SK-N-MC (cell line): ENCODE results near the gene DGUOK.

Source experiments
- DNase-seq: peaks from one replicate; pipeline ENCODE4 v3.0.0-alpha.2; 2011; ENCODE audit warnings: low read depth, low spot score
- H3K27ac ChIP-seq: fragments of 200-600 bp; sonication (generic); 2 replicates; pipeline ENCODE4 v1.5.1; 2016; ENCODE audit warnings: mixed run types
- H3K36me3 ChIP-seq: fragments of 200-600 bp; sonication (generic); 2 replicates; pipeline ENCODE4 v1.6.1; 2017; ENCODE audit warnings: antibody characterized with exemption, low read length, mixed read lengths; ENCODE audit not compliant: insufficient read depth
- H3K4me3 ChIP-seq: fragments of 200-600 bp; sonication (generic); 2 replicates; pipeline ENCODE4 v1.5.1; 2016
- H3K9ac ChIP-seq: fragments of 200-600 bp; sonication (generic); 2 replicates; pipeline ENCODE4 v1.8.0; 2017; ENCODE audit warnings: mixed run types, mixed read lengths; ENCODE audit not compliant: insufficient read length
- H3K9me3 ChIP-seq: fragments of 200-600 bp; sonication (generic); 2 replicates; pipeline ENCODE4 v1.6.1; 2017; ENCODE audit warnings: low read depth, mild to moderate bottlenecking, antibody characterized with exemption, low read length, moderate library complexity, mixed read lengths
- EZH2 ChIP-seq: fragments of 200-600 bp; sonication (generic); IDR thresholded peaks from one replicate; pipeline ENCODE4 v1.6.1; 2017; ENCODE audit warnings: antibody characterized with exemption
- FOXP2 ChIP-seq: optimal IDR thresholded peaks from 2 replicates; pipeline ENCODE3; 2011; ENCODE audit warnings: mild to moderate bottlenecking, moderate library complexity; ENCODE audit not compliant: insufficient read depth; ENCODE audit errors: extremely low read length, control extremely low read depth
- POLR2AphosphoS5 ChIP-seq: IDR thresholded peaks from 2 replicates; pipeline ENCODE4 v1.6.1; 2012; ENCODE audit warnings: mild to moderate bottlenecking, low read depth, low read length, borderline replicate concordance

The DGUOK gene

DNA sequence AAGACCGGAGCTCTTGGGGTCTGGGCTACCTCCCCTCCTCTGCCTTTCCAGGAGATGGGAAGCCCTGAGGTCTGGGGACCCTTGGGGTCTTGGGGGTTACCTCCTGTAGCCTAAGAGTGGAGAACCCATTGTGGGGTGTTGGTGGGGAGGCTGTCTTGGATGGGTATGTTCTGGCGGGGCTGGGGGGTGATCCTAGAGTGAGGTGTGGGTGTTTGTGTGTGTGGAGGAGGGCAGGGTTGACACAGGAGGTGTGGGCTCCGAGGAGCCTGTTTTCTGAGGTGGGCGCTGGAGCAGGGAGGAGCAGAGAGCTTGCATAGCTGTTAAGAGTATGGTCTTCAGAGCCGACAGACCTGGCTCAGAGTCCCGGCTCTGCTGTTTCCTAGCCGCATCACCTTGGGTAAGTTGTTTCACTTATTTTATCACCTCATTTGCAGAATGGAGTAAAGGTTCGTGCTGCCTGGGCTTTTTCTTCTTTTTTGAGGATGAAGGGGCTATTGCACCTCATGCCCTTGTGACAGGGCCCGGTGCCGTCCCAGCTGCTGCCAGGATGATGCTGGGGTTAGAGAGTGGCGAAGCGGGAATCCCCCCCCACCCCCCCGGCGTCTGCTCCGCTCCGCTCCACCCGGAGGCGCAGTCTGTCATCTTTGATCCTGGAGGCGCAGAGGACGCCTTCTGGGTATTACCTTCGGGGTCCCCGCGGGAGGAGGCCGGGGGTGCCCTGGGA is 75.3 kb downstream of the DGUOK start:
- DNase-seq, result no peak
- Histone ChIP-seq H3K27ac (no peak overlapping the region), H3K9me3 (no peaks in the 10 kb centered on the region), H3K36me3 (no peaks in the 10 kb centered on the region; the same call in 1 of the 2 replicates), H3K4me3 (peak overlapping the region; percentile 89), H3K9ac (no peak overlapping the region)
- TF ChIP-seq EZH2 (no peak), FOXP2 (no peak), POLR2AphosphoS5 (no peak)

DNA sequence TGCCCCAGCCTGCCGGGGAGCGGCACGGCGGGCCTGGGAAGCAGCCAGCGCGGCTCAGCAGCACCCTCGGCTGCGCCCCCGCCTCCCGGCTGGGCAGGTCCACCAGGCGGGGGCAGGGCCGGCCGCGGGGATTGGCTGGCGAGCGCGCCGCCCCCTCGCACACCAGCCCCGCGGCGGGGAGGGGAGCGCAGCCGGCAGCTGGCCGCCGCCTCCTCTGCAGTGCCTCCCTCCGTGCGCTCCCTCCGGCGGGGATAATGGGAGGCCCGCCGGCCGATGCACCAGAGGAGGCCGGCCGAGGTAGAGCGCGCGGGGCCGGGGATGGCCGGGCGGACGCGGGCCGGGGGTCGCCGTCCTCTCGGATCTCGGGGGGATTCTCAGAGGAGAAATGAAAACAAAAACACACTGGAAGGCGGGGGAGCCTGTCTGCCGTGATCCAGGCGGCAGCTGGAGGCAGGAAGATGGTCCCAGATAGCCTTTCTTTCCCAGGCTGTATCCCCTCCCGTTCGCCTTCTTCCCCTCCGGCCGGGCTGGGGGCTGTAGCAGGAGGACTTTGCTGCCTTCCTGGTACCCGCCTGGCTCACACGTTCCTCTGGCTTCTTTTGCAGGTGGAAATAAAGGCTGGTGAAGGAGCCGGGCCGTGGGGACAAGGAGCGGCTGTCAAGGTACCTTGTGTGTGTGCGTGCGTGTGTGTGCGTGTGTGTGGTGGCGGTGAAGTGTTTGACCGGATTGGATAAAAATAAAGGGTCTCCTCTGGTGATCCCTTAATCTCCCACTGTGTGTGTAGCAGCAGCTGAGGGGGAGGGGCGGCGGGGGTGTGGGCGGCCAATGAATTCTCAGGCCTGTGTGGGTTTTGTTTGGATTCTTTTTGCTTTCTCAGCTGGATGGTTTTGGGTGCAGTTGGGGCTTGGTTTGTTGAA is 76.1 kb downstream of the DGUOK start:
- Histone ChIP-seq H3K27ac (no peak overlapping the region; the same call in 1 of the 2 replicates), H3K36me3 (no peaks in the 10 kb centered on the region; the same call in 1 of the 2 replicates), H3K9ac (no peak overlapping the region), H3K4me3 (peak overlapping the region; percentile 89), H3K9me3 (no peaks in the 10 kb centered on the region)
- DNase-seq, result no peak
- TF ChIP-seq FOXP2 (no peak), POLR2AphosphoS5 (peak; percentile 24; the same call in 1 of the 2 replicates)

- TF ChIP-seq EZH2, result no peak
- no peak for TF ChIP-seq POLR2AphosphoS5
- no peak for TF ChIP-seq FOXP2
- H3K36me3 ChIP-seq, result no peaks in the 10 kb centered on the region; the same call in 1 of the 2 replicates
- peak overlapping the region; percentile 51; the same call in 1 of the 2 replicates for H3K27ac ChIP-seq
- H3K9me3 ChIP-seq, result no peaks in the 10 kb centered on the region
- peak overlapping the region; percentile 14 for H3K9ac ChIP-seq
- no peak for DNase-seq
- peak overlapping the region; percentile 89 for H3K4me3 ChIP-seq
These were observed 77.0 kb downstream of the DGUOK start for GRCh38 chr2:74003494-74004211.

DNA sequence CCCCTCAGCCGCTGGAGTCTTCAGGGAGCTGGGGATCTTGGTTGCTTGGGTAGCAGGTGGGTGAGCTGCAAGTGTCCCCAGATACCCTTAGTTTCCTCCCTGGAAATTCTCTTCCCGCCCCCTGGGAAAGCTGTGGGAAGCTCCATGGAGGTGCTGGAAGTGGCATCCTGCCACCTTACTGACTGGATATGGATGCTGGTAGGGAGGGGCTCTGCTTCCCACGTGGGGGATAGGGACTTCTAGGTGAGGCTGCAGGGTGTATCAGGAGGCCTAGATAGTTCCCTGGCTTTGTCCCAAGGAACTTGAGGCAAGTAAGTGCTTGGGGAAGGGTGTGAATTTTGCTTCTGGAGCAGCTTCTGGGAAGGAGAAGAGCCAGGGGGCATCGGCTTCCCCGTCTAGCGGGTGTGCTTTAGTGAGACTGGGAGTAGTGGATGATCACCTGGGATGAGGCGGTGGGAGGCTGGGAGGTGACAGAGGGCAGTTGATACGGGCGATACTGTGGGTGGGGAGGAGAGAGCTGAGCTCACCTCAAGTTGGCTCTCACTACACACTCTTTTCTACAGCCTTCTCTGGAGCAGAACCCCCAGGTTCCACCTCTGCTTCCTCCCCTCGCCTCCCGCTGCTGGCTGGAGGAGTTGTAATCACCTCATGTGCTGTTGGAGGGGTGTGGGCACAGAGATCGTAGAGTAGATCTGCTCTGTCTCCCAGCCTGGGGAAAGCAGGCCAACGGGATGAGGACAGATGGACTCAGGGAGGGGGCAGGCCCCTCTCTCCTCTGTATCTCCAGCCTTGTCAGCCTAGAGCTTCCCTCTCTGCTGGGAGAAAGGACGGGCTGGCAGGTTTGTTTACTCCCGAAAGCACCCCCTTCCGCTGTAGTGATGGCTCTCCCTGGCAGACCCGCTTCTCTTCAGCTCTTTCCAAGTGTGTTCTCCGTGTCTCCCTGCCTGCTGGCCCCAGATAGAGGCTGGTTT is 77.8 kb downstream of the DGUOK start:
- TF ChIP-seq EZH2 (no peak), POLR2AphosphoS5 (no peak), FOXP2 (no peak)
- Histone ChIP-seq H3K4me3 (peak overlapping the region; percentile 50; the same call in 1 of the 2 replicates), H3K9me3 (no peaks in the 10 kb centered on the region), H3K36me3 (no peaks in the 10 kb centered on the region; the same call in 1 of the 2 replicates), H3K9ac (peak overlapping the region; percentile 14), H3K27ac (peak overlapping the region; percentile 51; the same call in 1 of the 2 replicates)
- DNase-seq, result no peak

- TF ChIP-seq FOXP2 (no peak), POLR2AphosphoS5 (no peak), EZH2 (no peak)
- Histone ChIP-seq H3K9ac (no peak overlapping the region), H3K9me3 (no peaks in the 10 kb centered on the region), H3K36me3 (peaks cover 3% of the 10 kb centered on the region; the same call in 1 of the 2 replicates), H3K27ac (no peak overlapping the region), H3K4me3 (no peak overlapping the region)
- no peak for DNase-seq
These were observed 79.1 kb downstream of the DGUOK start for GRCh38 chr2:74005786-74006185.

GRCh38 chr2:74006459-74006858 is 79.8 kb downstream of the DGUOK start:
- H3K36me3 ChIP-seq, result peaks cover 3% of the 10 kb centered on the region; the same call in 1 of the 2 replicates
- 0 out of 2 replicates have a peak overlapping the region, but pooled peaks have one; percentile 26 for H3K27ac ChIP-seq
- no peak overlapping the region for H3K9ac ChIP-seq
- H3K4me3 ChIP-seq, result peak overlapping the region; percentile 27
- DNase-seq, result no peak
- H3K9me3 ChIP-seq, result no peaks in the 10 kb centered on the region
- TF ChIP-seq FOXP2 (no peak), EZH2 (no peak), POLR2AphosphoS5 (no peak)

DNA sequence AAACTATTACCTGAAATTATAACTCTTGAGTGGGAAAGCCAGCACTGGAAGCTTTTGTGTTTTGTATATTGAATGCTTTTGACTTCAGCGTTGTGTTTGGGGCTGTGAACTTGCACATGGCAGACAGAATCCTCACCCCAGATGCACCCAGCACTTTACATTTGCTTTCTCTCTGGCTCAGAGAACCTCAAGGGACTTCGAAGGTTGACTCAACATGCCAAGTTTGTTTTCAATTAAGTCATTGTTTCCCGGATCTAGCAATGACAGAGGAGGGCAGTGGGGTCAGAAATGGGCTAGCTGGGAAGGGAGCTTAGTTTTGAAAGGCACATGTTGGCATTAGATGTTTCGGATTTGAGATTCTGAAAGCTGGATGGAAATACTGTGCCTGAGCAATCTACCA is 80.4 kb downstream of the DGUOK start:
- Histone ChIP-seq H3K9me3 (no peaks in the 10 kb centered on the region), H3K4me3 (no peak overlapping the region; the same call in 1 of the 2 replicates), H3K27ac (0 out of 2 replicates have a peak overlapping the region, but pooled peaks have one; percentile 26), H3K9ac (no peak overlapping the region), H3K36me3 (peaks cover 3% of the 10 kb centered on the region; the same call in 1 of the 2 replicates)
- no peak for TF ChIP-seq POLR2AphosphoS5
- no peak for TF ChIP-seq EZH2
- no peak for TF ChIP-seq FOXP2
- DNase-seq, result no peak
